RWPE1 (cell line): Measurements from ENCODE around the gene LDLRAD2.

ENCODE experiments used
- CTCF ChIA-PET: fragments of 350-600 bp; sonication (Branson Sonifier 250); formaldehyde crosslinking; extraction: SDS; loops from one replicate; lab custom pipeline; 2021; lab: Yijun Ruan, JAX
- POLR2A ChIA-PET: fragments of 400-600 bp; formaldehyde crosslinking; extraction: SDS; loops from one replicate; lab custom pipeline; 2020; ENCODE audit warnings: antibody characterized with exemption; ENCODE audit not compliant: low non-redundant PET; lab: Yijun Ruan, JAX
- DNase-seq: peaks from one replicate; pipeline ENCODE4 v3.0.0; 2012; ENCODE audit warnings: low spot score
- H3K27ac ChIP-seq: fragments of 450-650 bp; 2 replicates; pipeline ENCODE4 v1.5.1; 2017
- CTCF ChIP-seq: fragments of 450-650 bp; conservative IDR thresholded peaks from 2 replicates; pipeline ENCODE4 v1.5.1; 2017; ENCODE audit warnings: low read depth, mild to moderate bottlenecking

The LDLRAD2 gene

DNA sequence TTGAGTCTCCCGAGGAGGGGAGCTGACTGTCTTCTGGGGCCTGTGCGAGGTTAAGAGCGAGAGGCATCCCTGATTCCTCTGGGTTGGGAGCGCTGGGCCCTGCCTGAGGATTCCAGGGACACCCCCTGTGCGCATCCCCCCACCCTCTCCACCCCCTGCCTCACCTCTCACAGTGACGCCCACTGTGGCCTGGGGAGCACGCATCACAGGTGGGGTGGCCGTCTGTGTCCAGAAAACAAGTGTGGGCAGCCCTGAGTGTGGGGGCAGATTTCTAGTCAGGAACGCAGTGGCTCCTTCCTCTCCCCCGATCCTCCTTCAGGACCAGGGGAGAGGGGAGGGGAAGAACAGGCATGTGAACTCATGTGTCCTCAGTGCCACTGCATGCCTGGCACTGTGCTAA lies 61.7 kb downstream of the LDLRAD2 start:
- no peak for DNase-seq
- ChIA-PET POLR2A (no interaction called here), CTCF (no interaction called here)
- no peak for TF ChIP-seq CTCF
- no peak overlapping the region for H3K27ac ChIP-seq

- no peak for DNase-seq
- H3K27ac ChIP-seq, result no peak overlapping the region
- CTCF ChIA-PET, result no interaction called here
- no peak for TF ChIP-seq CTCF
- POLR2A ChIA-PET, result no interaction called here
Observed at GRCh38 chr1:21874328-21874727, 62.3 kb downstream of the LDLRAD2 start.
